Measurements from ENCODE around the gene OR6M1.

OR6M1 gene

GRCh38 chr11:123806249-123806648 is at the start of gene OR6M1:
OR6M1 (minus strand) TSS chr11:123806349; CDS start chr11:123806349, 0 bp downstream.
- no peak within 1 kb of the TSS for H3K4me3 ChIP-seq (ENCODE audit: low read depth, low read length)

GRCh38 chr11:123853038-123853437 is 46.9 kb upstream of the OR6M1 start:
- H3K4me3 ChIP-seq (ENCODE audit: low read depth, low read length): no peak overlapping the region

- no peak overlapping the region for H3K4me3 ChIP-seq (ENCODE audit: low read depth, low read length)
Measured at GRCh38 chr11:123852321-123852720, 46.2 kb upstream of the OR6M1 start.

- no peak overlapping the region for H3K4me3 ChIP-seq (ENCODE audit: low read depth, low read length)
Measured at GRCh38 chr11:123851110-123851509, 45.0 kb upstream of the OR6M1 start.

GRCh38 chr11:123841174-123841573 is 35.0 kb upstream of the OR6M1 start:
- H3K4me3 ChIP-seq (ENCODE audit: low read depth, low read length): no peak overlapping the region

- no peak overlapping the region for H3K4me3 ChIP-seq (ENCODE audit: low read depth, low read length)
Measured at GRCh38 chr11:123839131-123839530, 33.0 kb upstream of the OR6M1 start.

GRCh38 chr11:123838659-123839058 is 32.5 kb upstream of the OR6M1 start:
- no peak overlapping the region for H3K4me3 ChIP-seq (ENCODE audit: low read depth, low read length)

- no peak overlapping the region for H3K4me3 ChIP-seq (ENCODE audit: low read depth, low read length)
Measured at GRCh38 chr11:123838199-123838598, 32.0 kb upstream of the OR6M1 start.

GRCh38 chr11:123833095-123833494 is 26.9 kb upstream of the OR6M1 start:
- H3K4me3 ChIP-seq (ENCODE audit: low read depth, low read length): no peak overlapping the region

- no peak overlapping the region for H3K4me3 ChIP-seq (ENCODE audit: low read depth, low read length)
Measured at GRCh38 chr11:123829745-123830144, 23.6 kb upstream of the OR6M1 start.

GRCh38 chr11:123822599-123822998 is 16.4 kb upstream of the OR6M1 start:
- H3K4me3 ChIP-seq (ENCODE audit: low read depth, low read length): no peak overlapping the region

- no peak overlapping the region for H3K4me3 ChIP-seq (ENCODE audit: low read depth, low read length)
Measured at GRCh38 chr11:123822032-123822431, 15.9 kb upstream of the OR6M1 start.

GRCh38 chr11:123815122-123815521 is 9.0 kb upstream of the OR6M1 start:
- no peak overlapping the region for H3K4me3 ChIP-seq (ENCODE audit: low read depth, low read length)

- H3K4me3 ChIP-seq (ENCODE audit: low read depth, low read length): no peak overlapping the region
Measured at GRCh38 chr11:123801765-123802164, 4.4 kb downstream of the OR6M1 start.

- no peak overlapping the region for H3K4me3 ChIP-seq (ENCODE audit: low read depth, low read length)
Measured at GRCh38 chr11:123800036-123800435, 6.1 kb downstream of the OR6M1 start.

GRCh38 chr11:123799438-123799837 is 6.7 kb downstream of the OR6M1 start:
- no peak overlapping the region for H3K4me3 ChIP-seq (ENCODE audit: low read depth, low read length)

GRCh38 chr11:123798513-123799252 is 7.5 kb downstream of the OR6M1 start:
- H3K4me3 ChIP-seq (ENCODE audit: low read depth, low read length): no peak overlapping the region

GRCh38 chr11:123798079-123798478 is 8.1 kb downstream of the OR6M1 start:
- no peak overlapping the region for H3K4me3 ChIP-seq (ENCODE audit: low read depth, low read length)

GRCh38 chr11:123797541-123797940 is 8.6 kb downstream of the OR6M1 start:
- H3K4me3 ChIP-seq (ENCODE audit: low read depth, low read length): no peak overlapping the region

- H3K4me3 ChIP-seq (ENCODE audit: low read depth, low read length): no peak overlapping the region
Measured at GRCh38 chr11:123797114-123797513, 9.0 kb downstream of the OR6M1 start.

- no peak overlapping the region for H3K4me3 ChIP-seq (ENCODE audit: low read depth, low read length)
Measured at GRCh38 chr11:123796226-123796625, 9.9 kb downstream of the OR6M1 start.

- H3K4me3 ChIP-seq (ENCODE audit: low read depth, low read length): no peak overlapping the region
Measured at GRCh38 chr11:123783536-123783935, 22.6 kb downstream of the OR6M1 start.

GRCh38 chr11:123778511-123778910 is 27.6 kb downstream of the OR6M1 start:
- H3K4me3 ChIP-seq (ENCODE audit: low read depth, low read length): no peak overlapping the region
